ENCODE data around the gene ABCB6. TPM values are rescaled to one million over a fixed set of nuclear protein-coding genes. Genes with fewer than 3 reads are reported as not detected.
A peak's percentile ranks its signal among the peaks of the same experiment; 100 is the strongest.

ABCB6 gene
- total RNA-seq, 4 donors from 2014 or later: 17.4 to 27.3 (median 19.6) TPM

DNA sequence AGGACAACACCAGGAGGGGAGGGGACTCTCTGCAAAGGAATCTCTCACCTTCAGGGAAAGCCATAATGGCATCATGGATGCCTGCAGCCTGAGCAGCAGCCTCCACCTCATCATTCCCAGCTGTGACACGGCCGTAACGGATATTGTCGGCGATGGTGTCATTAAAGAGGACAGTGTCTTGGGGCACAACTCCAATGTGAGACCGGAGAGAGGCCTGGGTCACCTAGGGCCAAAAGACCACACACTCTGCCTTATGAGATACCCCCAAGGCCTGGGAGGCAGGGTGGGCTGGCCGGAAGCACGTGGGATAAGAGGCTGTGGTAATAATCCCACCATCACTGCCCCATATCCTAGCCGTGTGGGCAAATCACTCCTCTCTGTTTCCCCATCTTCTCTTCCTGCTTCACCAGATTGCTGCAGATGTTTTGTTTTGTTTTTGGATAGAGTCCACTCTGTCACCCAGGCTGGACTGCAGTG lies 7.8 kb downstream of the ABCB6 start:
- peaks cover 16 to 28% (median 24%) of the 10 kb centered on the region in 4 donors for H3K4me1 ChIP-seq
- peaks cover 0 to 2% (median 0%) of the 10 kb centered on the region in 4 donors for H3K27me3 ChIP-seq
- 93% methylated on average over 9 of the region's 9 CpGs for WGBS
- H3K36me3 ChIP-seq: peaks cover 17 to 79% (median 74%) of the 10 kb centered on the region in 4 donors
- H3K27ac ChIP-seq (replicated peaks in 1 of 4): no peak overlapping the region
- no peaks in the 10 kb centered on the region for H3K9me3 ChIP-seq
- DNase-seq (ENCODE audit: extremely low spot score): peak; percentile 34
- TF ChIP-seq CTCF (IDR thresholded peaks at IDR 0.05): no peak
- intact Hi-C loops (cut with DNase I): no loop called here
- no peak overlapping the region for H3K4me3 ChIP-seq

- Histone ChIP-seq H3K4me1 (peaks cover 17 to 25% (median 23%) of the 10 kb centered on the region in 4 donors), H3K36me3 (peaks cover 16 to 73% (median 69%) of the 10 kb centered on the region in 4 donors), H3K9me3 (no peaks in the 10 kb centered on the region), H3K27me3 (peaks cover 0 to 2% (median 0%) of the 10 kb centered on the region in 4 donors), H3K4me3 (no peak overlapping the region), H3K27ac (replicated peaks in 1 of 4) (peak overlapping the region in 1 of 4 donors; percentile 30)
- intact Hi-C loops (cut with DNase I): no loop called here
- 92% methylated on average over 23 of the region's 24 CpGs for WGBS
- DNase-seq (ENCODE audit: extremely low spot score): peak; percentile 47
- TF ChIP-seq POLR2A (IDR thresholded peaks at IDR 0.05; ENCODE audit: low read depth): no peak
- TF ChIP-seq CTCF (IDR thresholded peaks at IDR 0.05): no peak
- TF ChIP-seq POLR2AphosphoS5 (IDR thresholded peaks at IDR 0.05): no peak
- TF ChIP-seq EP300 (IDR thresholded peaks at IDR 0.05): no peak
Observed at GRCh38 chr2:219210196-219210885, 8.4 kb downstream of the ABCB6 start.

DNA sequence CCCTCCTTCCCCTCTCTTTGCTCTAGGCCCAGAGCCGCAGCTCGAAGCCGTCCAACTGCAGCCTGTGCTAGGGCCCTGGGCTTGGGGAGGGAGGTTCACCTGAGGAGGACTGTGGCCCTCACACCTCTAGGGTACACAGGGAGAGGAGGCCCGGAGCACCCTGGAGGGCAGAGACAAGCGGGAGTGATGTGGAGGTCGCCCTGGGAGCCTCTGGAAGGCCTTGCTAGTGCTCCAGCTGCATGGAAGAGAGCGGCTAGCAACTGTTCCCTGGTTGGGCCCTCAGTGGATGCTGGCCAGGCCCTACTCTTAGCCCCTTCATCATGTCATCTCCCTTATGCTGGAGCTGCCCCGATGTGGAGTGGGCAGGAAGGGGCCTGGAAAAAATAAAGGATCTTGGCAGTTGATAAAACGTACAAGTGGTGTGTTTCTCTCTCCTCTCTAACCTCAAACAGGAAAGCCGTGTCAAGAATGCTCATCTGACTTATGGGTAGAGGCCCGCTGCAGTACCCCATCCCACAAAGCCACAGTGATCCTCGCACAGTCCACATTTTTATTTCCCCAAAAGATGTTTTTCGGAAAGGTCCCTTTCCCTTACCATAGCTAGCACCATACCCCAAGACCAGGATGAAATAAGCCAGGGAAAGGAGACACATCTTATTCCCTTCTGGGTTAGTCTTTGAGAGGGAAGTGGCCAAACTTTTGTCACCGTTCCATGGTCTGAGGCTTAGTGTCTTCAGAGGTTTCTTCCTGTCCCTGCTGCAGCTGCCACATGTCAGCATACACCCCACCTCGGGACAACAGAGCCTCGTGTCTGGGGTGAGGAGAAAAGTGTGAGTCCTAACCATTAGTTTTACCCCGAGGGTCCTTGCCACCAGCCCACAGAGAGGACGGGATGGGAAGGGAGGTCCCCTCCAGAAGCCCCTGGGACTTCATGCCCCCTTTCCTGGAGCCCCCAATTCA lies 9.2 kb downstream of the ABCB6 start:
- TF ChIP-seq CTCF (IDR thresholded peaks at IDR 0.05) (no peak), POLR2A (IDR thresholded peaks at IDR 0.05; ENCODE audit: low read depth) (no peak), EP300 (IDR thresholded peaks at IDR 0.05) (no peak), POLR2AphosphoS5 (IDR thresholded peaks at IDR 0.05) (no peak)
- H3K27ac ChIP-seq (replicated peaks in 1 of 4): peak overlapping the region in 1 of 4 donors; percentile 94
- H3K27me3 ChIP-seq: peaks cover 0 to 2% (median 0%) of the 10 kb centered on the region in 4 donors
- intact Hi-C loops (cut with DNase I): loop anchor here (5.0 kb wide), 1 partner anchor 47 kb away; the partner anchor contains the start of gene NHEJ1
- no peaks in the 10 kb centered on the region for H3K9me3 ChIP-seq
- H3K4me3 ChIP-seq: no peak overlapping the region
- peaks cover 17 to 24% (median 23%) of the 10 kb centered on the region in 4 donors for H3K4me1 ChIP-seq
- WGBS: 80% methylated on average over 16 of the region's 18 CpGs
- peak; percentile 66 for DNase-seq (ENCODE audit: extremely low spot score)
- peaks cover 13 to 65% (median 61%) of the 10 kb centered on the region in 4 donors for H3K36me3 ChIP-seq

GRCh38 chr2:219207884-219208740 lies 10.6 kb downstream of the ABCB6 start:
- TF ChIP-seq POLR2A (IDR thresholded peaks at IDR 0.05; ENCODE audit: low read depth): no peak
- TF ChIP-seq EP300 (IDR thresholded peaks at IDR 0.05): no peak
- no peak for TF ChIP-seq CTCF (IDR thresholded peaks at IDR 0.05)
- no peak for TF ChIP-seq POLR2AphosphoS5 (IDR thresholded peaks at IDR 0.05)
- WGBS: 58% methylated on average over 17 of the region's 17 CpGs
- H3K4me1 ChIP-seq: peaks cover 17 to 24% (median 23%) of the 10 kb centered on the region in 4 donors
- H3K27me3 ChIP-seq: peaks cover 0 to 2% (median 0%) of the 10 kb centered on the region in 4 donors
- peak; percentile 87 for DNase-seq (ENCODE audit: extremely low spot score)
- intact Hi-C loops (cut with DNase I): loop anchor here (2.0 to 5.0 kb wide), 2 partner anchors 29 to 46 kb away; partner anchors contain the start of genes NHEJ1 and RETREG2
- H3K9me3 ChIP-seq: no peaks in the 10 kb centered on the region
- peaks cover 4 to 51% (median 47%) of the 10 kb centered on the region in 4 donors for H3K36me3 ChIP-seq
- H3K4me3 ChIP-seq: peak overlapping the region in 3 of 4 donors; percentile 76 to 97 (median 81)
- peak overlapping the region; percentile 90 to 99 (median 96) for H3K27ac ChIP-seq (replicated peaks in 1 of 4)

All from esophagus muscularis mucosa (tissue), 4 donors.